Stimulated activated CD4-positive, alpha-beta T cell treated with anti-CD3 and anti-CD28 coated beads, Interleukin-1b, Interleukin-23, amount 100 ng/mL, for 48 hours (primary cell): ENCODE measurements around the gene KCNAB1.

Experiments used
- DNase-seq: peaks from one replicate; pipeline ENCODE4 v3.0.0-alpha.2; 2020

The KCNAB1 gene

DNA sequence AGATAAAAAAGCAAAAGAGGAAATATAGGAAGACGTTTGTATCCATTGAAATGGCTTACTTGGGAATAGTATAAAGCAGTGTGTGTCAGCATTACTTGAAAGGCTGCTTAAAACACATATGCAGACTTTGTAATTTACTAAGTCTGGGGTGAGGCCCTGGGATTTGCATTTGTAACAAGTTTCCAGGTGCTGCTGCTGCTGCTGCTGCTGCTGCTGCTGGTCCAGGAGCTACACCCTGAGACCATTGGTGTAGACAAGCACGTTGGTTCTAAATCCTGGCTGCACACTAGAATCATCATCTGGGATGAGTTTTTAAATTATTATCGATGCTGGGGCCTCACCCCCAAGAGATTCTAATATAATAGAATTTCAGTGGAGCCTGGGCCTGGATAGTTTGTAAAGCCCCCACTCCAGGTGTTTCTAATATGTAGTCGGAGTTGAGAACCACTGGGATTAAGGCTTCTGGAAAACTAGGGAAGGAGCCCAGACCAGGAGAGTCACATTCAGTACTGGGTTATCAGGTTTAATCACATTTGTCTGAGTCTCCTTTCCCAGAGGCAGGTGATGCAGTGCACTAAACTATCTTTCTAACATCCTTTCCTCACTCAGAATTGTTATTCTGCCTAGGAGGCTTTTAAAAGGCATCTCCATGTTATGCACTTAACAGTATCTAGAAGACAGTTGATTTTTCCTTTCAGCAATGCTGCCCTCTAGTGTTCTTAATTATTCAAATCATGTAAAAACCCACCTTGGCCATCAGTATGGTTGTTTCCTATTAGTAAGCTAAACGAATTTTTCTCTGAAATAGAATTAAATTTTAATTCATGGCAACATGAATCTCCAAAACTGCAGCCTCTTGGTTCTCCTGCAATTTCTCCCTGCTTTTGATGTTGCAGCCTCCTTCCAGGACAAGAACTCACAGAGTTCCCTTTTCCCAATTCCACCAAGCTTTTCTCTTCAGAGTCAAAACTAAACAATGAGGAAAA is 389.1 kb downstream of the KCNAB1 start:
- DNase-seq = no peak

DNA sequence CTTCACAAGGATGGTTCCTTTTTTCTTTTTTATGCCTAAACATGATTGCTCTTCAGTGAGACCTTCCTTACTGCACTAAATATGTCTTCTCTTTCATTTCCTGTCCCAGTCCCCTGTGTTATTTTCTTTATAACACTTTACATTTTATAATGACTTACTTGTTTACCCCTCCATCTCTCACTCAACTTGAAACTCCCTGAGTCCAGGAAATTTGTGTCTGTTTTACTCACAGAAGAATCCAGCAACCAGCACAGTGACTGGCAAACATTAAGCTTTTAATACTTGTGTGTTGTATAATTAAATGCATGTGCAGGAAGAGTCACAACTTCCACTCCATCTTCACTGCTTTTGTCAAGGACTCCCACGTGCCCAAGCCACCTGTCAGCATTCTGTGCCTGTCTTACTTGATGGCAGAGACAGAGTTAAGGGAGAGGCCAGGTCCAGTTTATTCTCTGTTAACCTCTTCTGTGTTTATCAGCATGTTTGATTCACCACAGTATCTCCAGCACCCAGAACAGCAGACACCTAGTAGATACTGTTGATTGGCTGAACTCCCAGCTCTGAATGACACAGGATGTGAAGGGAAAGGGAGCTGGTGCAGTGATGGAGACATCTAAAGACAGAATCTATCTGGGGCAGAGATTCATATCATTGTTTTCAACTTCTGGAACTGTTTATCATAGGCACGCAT is 391.8 kb downstream of the KCNAB1 start:
- no peak for DNase-seq

DNA sequence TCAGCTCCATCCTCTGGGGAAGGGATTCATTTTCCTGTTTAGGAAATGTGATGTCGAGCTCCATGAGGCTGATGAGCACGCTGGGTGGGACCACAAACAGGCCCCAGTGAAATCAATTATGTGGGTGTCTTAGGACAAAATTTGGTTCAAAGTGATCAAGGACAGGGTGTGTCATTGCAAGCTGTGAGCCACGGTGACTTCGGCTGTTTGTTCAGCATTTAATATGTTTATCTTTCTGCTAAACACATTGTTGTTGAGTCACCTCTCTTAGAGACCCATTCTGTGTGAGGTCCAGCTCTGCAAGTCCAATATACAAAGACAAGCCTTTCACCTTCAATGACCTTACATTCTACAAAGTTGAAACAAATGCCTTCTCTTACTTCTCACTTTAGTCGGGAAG is 393.2 kb downstream of the KCNAB1 start:
- DNase-seq = no peak

DNA sequence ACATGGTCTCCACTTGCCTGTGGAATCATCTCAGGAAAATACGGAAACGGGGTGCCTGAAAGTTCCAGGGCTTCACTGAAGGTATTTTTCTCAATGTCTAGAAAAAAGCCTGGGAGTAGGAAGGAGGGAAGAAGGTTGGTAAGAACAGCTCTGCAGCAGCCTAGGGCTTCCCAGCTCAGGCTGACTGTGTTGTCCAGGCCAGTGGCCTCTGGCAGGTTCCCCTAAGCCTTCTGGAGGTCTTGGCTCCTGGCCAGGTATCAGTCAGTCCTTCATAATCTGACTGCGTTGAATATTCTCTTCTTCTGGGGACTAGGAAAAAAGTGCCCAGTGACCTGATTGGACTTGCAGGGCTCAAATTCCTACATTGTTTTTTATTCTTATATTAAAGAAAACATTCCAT is 395.9 kb downstream of the KCNAB1 start:
- no peak for DNase-seq

DNA sequence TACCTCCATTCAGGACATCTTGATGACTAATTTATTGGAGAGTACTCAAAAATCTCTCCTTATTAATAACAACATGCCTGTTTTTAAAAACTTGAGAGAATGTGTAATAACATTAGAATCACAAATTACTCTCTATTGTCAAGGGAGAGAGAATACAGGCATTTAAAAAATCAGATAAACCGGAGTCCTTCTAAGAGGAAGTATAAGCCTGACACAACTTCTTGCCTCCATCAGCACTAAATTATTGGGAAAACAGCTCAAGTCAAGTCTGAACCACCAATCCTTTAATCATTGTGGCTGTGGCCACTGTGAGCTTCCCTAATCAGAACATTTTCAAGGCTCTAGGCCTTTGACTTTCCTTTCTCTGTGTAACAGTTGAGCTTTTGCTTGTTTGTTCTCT is 396.6 kb downstream of the KCNAB1 start:
- no peak for DNase-seq

DNA sequence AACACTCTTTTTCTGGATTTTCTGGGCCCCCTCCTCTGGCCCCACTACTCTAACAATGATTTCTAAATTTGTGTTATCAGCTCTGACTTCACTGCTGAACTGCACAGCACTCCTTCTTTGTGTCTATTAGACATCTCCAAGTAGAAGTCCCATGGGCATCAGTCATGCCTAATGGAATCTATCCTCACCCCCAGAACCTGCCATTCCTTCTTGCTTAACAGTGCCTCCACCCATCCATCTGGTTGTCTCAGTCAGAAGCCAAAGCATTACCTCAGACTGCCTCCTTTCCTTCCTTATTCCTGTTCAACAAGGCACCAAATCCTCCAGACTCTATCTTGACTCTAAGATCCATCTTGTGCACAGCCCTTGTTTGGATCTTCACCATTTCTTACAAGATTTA is 398.3 kb downstream of the KCNAB1 start:
- DNase-seq = no peak

DNA sequence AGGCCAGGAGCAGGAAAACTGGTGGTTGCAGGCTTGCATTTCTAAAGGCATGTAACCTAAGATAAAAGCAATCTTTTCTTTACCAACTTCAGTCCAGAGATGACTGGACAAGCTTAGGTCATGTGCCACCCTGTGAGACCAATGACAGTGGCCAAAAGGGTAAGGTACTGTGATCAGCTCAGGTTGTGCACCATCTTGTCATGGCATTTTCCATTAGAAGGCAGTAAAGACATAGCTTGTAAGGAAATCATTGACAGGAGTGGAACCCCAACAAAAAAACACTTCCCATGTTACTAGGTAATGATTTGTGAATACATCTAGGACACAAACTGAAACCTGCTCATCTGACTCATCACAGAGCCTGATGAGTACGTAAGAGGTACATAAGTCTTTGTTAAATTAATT is 399.4 kb downstream of the KCNAB1 start:
- peak; percentile 21 for DNase-seq

DNA sequence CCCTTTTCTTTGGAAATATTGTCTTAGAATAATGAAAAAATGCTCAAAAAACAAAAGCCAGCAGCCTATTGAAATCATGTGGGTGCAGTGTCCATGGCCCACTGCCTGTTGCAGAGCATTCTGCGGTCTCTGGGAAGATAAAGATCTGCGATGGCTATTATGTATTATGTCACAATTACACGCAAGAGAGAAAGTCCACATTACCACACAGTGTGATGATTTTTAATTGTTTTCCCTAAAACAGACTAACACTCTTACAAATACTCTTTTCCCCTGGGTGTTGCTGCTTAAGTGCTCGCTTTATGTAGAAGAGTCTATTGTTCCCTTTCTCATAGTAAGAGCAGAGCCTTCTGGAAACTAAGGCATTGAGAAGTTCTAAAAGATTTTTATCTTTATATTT is 402.3 kb downstream of the KCNAB1 start:
- DNase-seq = no peak

DNA sequence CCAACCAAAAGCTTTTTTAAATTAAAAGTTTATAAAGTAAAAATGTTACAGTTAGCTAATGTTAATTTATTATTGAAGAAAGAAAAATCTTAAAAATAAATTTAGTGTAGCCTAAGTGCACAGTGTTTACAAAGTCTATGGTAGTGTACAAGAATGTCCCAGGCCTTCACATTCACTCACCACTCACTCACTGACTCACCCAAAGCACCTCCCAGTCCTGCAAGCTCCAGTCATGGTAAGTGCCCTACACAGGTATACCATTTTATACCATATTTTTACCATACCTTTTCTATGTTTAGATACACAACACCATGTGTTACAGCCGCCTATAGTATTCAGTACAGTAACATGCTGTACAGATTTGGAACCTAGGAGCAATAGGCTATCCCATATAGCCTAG is 405.4 kb downstream of the KCNAB1 start:
- DNase-seq = no peak

DNA sequence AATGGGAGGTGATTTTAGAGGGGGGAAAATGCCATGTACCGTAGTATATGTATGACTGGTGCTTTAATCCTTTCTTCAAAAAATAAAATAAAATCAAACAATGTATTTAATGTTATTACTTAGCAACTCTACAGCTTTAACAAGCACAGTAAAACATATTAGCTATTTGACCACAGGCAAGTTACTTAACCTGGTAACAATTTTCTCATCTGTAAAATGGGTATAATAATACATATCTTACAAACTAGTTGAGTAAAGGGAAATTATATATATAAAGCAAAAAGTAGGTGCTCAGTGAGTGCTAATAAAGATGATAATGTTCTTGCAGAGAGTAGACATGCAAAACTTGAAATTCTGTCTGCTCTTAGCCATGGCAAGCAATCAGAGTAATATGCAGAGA is 406.7 kb downstream of the KCNAB1 start:
- DNase-seq = no peak

DNA sequence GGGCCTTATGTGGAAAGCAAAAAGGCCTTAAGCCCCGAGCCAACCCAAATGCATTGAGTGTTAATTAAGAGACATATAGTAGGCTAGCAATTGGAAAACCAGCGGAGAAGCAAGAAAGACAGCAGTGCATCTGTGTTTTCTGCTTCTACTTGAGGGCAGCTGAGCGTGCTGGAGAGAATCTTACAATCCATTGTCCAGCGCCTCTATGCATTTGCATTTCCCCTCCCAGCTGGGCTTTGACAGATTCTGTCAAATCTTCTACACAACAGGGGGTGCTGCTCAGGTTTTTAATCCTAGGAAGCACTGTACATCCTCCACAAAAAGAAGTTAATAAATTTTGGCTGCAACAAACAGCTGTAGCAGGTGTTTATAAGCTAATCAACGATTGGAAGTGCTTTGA is 410.6 kb downstream of the KCNAB1 start:
- no peak for DNase-seq

DNA sequence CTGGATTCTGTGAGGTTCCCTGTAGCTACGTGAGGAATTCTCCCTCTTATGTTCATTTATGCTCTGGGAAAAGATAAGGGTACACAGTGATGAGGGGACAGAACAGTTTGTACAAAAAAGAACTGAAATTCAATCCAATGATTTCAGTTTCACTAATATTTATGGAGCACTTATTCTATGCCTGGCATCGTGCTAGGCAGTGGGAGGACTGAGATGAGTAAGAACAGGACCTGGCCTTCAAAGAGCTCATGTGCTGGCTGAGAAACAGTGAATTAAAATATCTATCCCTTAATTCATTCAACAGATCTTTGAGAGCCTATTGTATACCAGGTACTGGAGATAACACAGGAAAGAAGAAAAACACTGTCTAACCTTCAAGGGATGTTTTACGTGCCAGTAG is 412.4 kb downstream of the KCNAB1 start:
- DNase-seq = no peak

DNA sequence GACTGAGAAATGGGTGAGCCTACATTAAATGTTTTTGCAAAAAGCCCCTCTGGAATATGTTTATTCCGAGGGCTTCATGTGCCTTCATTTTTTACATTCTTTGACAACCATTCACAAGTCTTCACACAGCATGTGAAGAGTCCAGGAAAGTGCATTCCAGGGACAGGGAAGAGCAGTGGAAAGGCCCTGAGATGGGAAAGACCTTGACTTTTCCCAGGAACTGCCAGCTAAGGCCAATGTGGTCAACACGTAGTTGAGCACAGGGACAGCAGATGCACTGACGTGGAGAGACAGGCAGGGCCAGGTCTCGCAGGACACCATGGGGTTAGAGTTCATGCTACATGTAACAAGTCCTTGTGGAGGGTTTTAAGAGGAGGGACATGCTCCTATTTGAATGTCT is 412.8 kb downstream of the KCNAB1 start:
- no peak for DNase-seq

DNA sequence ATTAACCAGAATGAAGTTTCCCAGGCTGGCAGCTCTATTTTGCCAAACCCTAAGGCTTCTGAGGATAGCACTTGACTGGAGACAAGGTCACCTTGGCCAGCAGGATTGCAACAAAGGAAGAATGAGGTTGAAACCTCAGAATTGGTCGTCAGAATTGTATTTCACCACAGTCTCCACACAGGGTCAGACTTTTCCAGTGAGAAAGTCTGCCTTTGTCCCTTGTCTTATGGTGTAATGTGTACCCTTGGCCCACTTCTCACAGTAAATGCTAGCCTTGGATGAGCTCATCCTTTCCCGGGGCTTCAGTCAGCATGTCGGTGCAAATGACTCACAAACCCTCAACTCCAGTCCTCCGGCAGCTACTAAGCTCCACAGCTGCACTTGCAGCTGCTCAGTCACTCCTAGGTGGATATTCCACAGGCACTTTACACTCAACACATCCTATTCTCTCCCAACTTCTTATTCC is 414.8 kb downstream of the KCNAB1 start:
- DNase-seq = peak; percentile 29

DNA sequence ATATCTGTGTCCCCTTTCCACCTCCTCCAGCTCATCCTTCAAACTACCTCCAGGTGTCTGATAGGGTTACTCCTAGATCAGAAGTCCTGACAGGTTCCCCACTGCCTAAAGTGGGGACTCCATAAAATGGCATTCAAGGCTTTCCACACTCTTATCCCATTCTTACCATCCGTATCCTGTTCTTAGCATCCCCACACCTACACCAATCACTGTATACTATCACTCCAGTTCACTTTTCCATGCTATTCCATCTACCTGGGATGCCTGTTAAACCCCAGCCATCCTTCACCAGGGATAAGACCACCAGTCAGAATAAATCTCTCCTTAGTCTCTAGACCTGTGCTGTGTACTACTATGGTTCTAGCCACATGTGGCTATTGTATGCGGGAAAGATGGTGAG is 415.4 kb downstream of the KCNAB1 start:
- DNase-seq = no peak

DNA sequence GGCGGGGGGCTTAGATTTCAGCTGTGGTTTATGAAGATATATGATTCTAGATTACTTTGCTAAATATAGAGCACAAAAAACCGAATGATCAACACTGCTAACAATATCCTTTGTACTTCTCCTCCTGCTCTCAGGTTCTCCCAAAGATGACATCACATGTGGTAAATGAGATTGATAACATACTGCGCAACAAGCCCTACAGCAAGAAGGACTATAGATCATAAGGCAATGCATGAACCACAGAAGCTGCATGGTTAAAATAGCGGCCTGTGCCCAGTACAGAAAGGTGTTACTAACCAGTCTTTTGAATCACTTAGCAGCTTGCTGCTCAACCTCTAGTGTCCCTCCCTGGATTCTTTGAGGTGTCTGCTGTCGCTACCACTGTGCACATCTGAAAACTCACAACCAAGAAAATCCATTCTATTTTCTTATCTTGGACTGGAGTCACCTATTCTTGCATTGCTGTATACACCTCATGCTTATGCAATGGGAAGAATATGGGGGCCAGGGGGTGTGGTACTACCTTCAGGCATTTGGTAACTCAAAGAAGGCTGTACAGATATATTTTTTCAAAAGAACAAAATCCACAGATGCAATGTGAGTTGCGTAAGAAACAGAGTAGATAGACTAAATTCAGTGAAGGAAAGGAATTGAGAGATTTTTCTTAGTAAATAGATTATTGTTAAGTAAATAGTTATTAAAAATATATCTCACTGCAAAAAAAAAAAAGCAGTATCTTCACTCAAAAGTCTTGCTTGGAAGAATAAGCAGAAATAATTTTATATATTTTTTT is 416.3 kb downstream of the KCNAB1 start:
- no peak for DNase-seq

DNA sequence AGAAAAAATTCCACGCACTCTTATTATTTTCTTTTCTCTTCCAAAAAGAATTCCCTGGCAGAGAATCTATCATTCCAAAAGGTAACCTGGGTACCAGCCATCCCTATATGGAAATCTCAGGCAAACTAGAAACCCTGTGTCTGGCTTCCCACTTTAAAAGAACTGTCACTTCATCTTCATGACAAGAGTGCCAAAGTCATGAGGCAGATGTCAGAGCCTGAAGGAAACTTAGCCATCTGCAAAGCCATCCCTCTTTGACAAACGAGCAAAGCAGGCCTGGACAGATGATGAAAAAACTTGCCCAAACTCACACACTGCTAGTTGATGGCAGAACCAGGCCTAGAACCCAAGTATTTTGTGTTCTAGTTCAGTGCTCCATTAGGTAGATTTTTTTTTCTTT is 418.7 kb downstream of the KCNAB1 start:
- DNase-seq = no peak

DNA sequence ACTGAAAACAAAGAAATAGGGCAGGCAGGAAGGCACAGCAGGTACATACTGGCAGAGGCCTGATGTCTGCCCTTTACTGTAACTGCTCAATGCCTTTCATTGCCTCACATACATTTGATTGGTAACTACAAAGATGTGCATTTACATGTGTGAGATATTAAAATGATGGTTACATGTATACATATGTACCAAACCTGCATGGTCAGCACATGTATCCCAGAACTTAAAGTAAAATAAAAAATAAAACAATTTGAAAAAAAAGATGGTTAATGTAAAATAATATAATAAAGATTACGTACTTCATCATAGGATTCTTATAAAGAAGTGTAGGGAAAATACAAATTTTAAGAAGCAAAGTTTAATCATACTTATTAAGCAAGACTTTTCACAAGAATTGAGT is 419.4 kb downstream of the KCNAB1 start:
- DNase-seq = no peak

DNA sequence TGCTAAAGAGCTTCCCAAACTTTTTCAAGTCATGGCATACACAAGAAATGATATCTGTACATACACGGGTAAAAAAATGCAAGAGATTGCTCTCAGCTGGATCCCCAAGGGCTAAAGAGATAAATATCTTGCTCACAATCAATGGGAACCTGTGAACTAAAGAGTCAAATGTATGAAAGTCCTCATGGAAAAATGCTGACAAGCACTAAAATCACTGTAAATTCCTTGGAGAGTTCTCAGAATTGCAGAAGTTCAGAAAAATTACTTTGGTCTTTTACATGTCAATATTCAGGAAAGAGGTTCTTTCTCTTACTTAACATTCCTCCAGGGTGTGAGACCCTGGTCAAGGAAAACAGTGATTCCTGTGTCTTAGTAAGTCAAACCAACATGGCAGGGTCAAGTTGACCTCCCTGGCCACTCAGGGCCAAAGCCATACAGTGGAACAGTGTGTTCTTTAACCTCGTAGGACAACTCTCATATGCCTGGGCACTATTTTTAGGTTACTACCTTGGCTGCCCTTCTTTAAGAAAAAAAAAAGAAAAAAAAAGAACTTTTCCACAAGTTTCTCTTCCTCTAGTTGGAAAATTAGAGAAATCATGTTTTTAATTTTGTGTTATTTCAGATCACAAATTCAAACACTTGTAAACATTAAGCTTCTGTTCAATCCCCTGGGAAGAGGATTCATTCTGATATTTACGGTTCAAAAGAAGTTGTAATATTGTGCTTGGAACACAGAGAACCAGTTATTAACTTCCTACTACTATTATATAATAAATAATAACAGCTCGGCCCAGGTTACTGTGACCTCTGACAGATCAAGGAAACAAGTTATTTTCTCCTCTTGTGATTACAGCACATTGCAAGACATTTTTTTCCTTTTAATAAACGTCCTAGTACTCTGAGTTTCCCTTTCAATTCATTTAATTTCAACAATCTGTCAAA is 422.0 kb downstream of the KCNAB1 start:
- no peak for DNase-seq

DNA sequence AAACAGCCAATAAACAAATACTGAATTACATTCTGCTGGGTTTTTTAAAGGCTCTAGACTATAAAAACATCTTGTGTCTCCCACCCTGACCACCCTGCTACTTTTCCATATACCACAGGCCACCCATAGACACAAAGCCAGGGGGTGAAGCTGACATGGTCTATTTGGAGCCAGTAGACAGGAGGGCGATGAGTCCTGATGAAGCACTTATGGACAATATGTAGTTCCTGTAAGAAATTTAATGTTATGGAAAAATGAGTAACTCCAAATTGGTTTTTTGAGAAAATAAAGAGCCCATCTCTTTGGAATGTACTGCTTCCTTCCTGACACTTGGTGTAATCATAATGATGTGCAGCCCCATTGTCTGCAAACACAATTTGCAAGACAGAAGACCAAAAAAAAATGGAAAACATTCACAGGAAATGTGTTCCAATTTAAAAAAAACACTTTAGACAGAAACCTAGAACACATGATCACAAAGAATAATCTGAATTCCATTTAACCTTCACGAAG is 422.7 kb downstream of the KCNAB1 start:
- no peak for DNase-seq

DNA sequence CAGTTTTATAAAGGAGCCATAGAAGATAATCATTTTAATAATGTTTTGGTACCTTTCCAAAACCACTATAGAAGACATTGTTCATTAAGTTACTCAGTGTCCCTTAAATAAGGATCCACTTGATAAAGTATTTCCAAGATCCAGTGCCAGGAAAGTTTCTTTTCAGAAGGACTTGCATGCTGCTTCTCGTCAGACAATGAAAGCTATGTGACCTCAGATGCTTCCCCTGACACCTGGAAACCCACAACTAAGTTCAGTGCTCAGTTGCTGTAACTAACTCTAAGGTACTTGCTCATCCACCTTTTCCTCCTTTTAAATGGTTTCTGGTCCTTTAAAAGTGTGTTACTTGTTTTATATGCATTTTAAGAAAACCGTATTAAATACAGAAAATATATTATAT is 427.3 kb downstream of the KCNAB1 start:
- no peak for DNase-seq
